Activated naive CD4-positive, alpha-beta T cell treated with anti-CD3 and anti-CD28 coated beads for 36 hours (primary cell): ENCODE results near the gene ZNF577. TPM values are rescaled to one million over a fixed set of nuclear protein-coding genes. Genes with fewer than 3 reads are reported as not detected.
"Not testable (repeated sequence)": the region's sequence is repeated elsewhere in the genome, so short reads cannot be mapped to it uniquely, and the experiment has no call there.

Source experiments
- CTCF ChIA-PET: fragments of 350-600 bp; sonication (Branson Sonifier 250); formaldehyde crosslinking; loops from one replicate; lab custom pipeline; 2021; ENCODE audit warnings: antibody characterized with exemption; lab: Charles Lee
- DNase-seq: peaks from one replicate; pipeline ENCODE4 v3.0.0-alpha.2; 2020
- H3K27ac Mint-ChIP-seq: one replicate; pipeline ENCODE4 v1.8.0; 2021; ENCODE audit warnings: mild to moderate bottlenecking, mixed read lengths
- H3K27me3 Mint-ChIP-seq: one replicate; pipeline ENCODE4 v1.8.0; 2021; ENCODE audit warnings: low read depth, mixed read lengths
- H3K36me3 Mint-ChIP-seq: one replicate; pipeline ENCODE4 v1.8.0; 2021; ENCODE audit warnings: low read depth, mixed read lengths
- H3K4me1 Mint-ChIP-seq: one replicate; pipeline ENCODE4 v1.8.0; 2021; ENCODE audit warnings: low read depth, mixed read lengths
- H3K4me3 Mint-ChIP-seq: one replicate; pipeline ENCODE4 v1.8.0; 2021; ENCODE audit warnings: mild to moderate bottlenecking, moderate library complexity, mixed read lengths
- H3K9me3 Mint-ChIP-seq: one replicate; pipeline ENCODE4 v1.8.0; 2021; ENCODE audit warnings: mixed read lengths
- intact Hi-C: fragments of 100-400 bp; cut with micrococcal nuclease; formaldehyde crosslinking; loops from one replicate; pipeline ENCODE4 v1.15.1; 2023
- total RNA-seq, 2 experiments: library from RNA; stranded (reverse); gene quantifications; one replicate each; pipeline ENCODE4 v1.2.3, GENCODE V29; 2021

Gene ZNF577
- total RNA-seq = 1 to 10 TPM; 5.4 to 5.6 TPM

DNA sequence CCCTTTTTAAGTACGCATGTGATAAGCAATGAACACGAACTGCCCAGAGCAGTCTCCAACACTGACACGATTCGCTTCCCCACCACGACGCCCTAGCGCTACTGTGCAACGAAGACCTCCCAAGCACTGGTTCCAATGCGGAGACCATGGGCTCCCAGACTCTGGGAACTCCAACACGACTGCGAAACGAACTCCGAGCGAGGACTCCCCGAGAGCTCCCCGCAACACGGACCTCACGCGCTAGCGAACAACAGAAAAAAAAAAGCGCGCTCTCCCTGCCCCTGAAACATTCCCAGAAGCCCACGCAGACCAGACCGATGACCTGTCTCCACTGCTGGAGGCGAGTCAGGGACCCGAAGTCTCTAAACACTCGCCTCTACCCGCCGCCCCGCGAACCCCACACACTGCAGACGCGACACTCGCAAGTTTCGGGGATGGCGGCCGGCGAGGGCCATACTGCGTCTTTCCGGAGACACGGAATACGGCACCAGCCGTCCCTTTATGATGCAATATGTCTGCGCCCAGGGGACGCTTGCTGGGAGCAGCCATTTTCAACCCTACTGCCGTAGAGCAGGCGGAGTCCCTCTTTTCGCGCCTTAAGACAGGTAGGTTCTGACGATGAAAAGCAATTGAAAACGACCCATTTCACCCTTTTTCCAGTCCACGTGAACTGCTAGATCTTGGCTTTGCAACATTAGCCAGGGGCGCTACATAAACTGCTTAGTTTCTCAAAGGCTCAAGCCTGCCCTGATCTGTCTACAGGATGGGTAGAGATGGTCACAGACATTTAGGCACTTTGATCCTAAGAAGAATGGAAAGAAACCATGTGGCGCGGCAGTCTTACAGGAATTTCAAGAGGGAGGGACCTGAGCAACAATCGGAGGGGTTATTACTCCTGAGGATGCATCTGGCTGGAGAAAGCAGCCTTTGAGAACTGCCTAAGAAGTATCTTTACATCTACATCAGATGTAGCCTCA is at the start of gene ZNF577:
Gene ZNF577, minus strand, starts transcription at position 430 of the 977 bp plus-strand sequence. CDS start 7,569 bp downstream, outside the sequence.
- CTCF ChIA-PET = no interaction called here
- no peaks in the 10 kb centered on the region for H3K27me3 Mint-ChIP-seq
- DNase-seq = peak; percentile 61
- intact Hi-C loops = loop anchor here (2.0 kb wide), 1 partner anchor 17 kb away; the partner anchor contains the start of gene ZNF649
- H3K36me3 Mint-ChIP-seq = peaks cover 86% of the 10 kb centered on the region
- H3K27ac Mint-ChIP-seq = peak within 1 kb of the TSS; percentile 13
- H3K4me1 Mint-ChIP-seq = peaks cover 3% of the 10 kb centered on the region
- peak within 1 kb of the TSS; percentile 73 for H3K4me3 Mint-ChIP-seq
- H3K9me3 Mint-ChIP-seq = peaks cover 71% of the 10 kb centered on the region

DNA sequence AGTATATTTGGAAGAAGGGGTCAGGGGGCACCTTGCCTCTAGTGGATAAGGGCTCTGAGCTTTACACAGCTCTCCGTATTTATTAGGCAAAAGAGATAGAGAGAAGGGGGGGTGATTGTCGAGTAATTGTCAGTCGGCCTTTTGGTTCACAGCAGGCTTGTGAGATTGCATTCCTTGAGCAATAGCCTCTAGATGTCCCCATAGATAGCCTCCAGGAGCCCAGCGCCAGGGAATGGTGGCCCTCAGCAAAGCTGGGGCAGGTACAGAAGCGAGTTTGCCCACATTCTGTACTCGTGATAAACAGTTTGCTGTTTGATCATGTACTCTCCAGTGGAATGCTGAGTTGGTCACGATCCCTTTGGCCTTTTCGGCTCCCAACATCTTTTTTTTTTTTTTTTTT is 44.2 kb upstream of the ZNF577 start:
- peaks cover 40% of the 10 kb centered on the region for H3K9me3 Mint-ChIP-seq
- CTCF ChIA-PET = no interaction called here
- intact Hi-C loops = no loop called here

GRCh38 chr19:51927859-51928258 is 40.1 kb upstream of the ZNF577 start:
- Mint-ChIP-seq H3K4me1 (peaks cover 21% of the 10 kb centered on the region), H3K36me3 (peaks cover 62% of the 10 kb centered on the region), H3K27ac (peak overlapping the region; percentile 96), H3K9me3 (peaks cover 49% of the 10 kb centered on the region), H3K4me3 (peak overlapping the region; percentile 96), H3K27me3 (no peaks in the 10 kb centered on the region)
- intact Hi-C loops = loop anchor here (1.0 to 10.0 kb wide), 6 partner anchors 23 to 307 kb away; partner anchors contain the start of genes ZNF350, ZNF432, ZNF615 and ZNF649
- DNase-seq = no peak
- CTCF ChIA-PET = no interaction called here

More for the DNA sequence above, 44.2 kb upstream of the ZNF577 start:
- no peak overlapping the region for H3K27ac Mint-ChIP-seq
- H3K36me3 Mint-ChIP-seq = peaks cover 78% of the 10 kb centered on the region
- no peak for DNase-seq
- peaks cover 12% of the 10 kb centered on the region for H3K4me1 Mint-ChIP-seq
- H3K27me3 Mint-ChIP-seq = no peaks in the 10 kb centered on the region
- no peak overlapping the region for H3K4me3 Mint-ChIP-seq

DNA sequence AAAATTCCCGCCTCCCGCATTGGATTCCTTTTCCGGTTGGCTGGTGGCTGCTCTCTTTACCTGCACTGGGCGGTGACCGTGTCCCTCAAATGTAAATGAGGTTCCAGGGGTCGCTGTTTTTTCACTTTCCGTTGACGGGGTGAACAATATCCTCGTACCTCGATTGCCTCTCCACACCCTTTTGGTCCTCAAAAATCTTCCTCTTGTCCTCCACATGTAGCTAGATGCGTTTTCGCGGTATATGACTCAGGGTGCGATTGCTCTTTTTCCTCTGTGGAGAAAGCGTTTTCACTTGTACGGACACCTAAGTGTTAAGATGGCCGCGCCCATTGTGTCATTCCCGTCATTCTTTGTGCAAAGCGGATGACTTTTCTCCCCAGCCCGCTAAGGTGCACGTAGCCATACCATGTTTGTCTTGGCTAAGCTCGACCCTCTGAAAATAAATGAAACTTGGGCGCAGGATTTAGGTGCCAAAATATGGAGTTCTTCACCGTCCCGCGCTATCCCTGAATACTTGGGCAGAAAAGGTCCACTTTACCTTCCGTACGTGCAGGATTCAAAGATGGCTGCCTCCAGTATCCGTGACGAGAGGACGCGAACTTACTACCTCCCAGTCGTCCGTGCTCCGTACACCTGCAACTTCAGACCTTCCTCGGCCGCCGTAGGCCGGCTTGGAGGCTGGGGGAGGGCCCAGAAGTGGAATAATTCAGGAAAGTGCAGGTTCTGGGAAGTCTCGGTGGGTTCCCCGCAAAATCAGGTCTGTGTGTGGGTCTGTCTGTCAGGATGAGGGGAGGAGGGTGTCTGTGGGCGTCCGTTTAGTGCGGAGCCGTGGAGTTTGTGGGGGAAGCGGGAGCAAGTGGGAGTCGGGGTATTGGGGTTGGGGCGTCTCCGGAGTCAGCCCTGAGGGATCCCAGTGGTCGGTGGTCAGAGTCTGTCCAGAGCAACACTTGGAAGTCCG is 39.3 kb upstream of the ZNF577 start, which contains the start of gene ZNF613:
Gene ZNF613, plus strand, starts transcription at position 689 of the 958 bp plus-strand sequence. CDS start 8,749 bp downstream, outside the sequence.
- Mint-ChIP-seq H3K9me3 (peaks cover 52% of the 10 kb centered on the region), H3K36me3 (peaks cover 57% of the 10 kb centered on the region), H3K4me3 (peak within 1 kb of the TSS; percentile 96), H3K27me3 (no peaks in the 10 kb centered on the region), H3K27ac (peak within 1 kb of the TSS; percentile 96), H3K4me1 (peaks cover 21% of the 10 kb centered on the region)
- intact Hi-C loops = loop anchor here (1.0 to 10.0 kb wide), 6 partner anchors 22 to 308 kb away; partner anchors contain the start of genes ZNF350, ZNF432, ZNF615 and ZNF649
- CTCF ChIA-PET = no interaction called here
- peak; percentile 91 for DNase-seq

DNA sequence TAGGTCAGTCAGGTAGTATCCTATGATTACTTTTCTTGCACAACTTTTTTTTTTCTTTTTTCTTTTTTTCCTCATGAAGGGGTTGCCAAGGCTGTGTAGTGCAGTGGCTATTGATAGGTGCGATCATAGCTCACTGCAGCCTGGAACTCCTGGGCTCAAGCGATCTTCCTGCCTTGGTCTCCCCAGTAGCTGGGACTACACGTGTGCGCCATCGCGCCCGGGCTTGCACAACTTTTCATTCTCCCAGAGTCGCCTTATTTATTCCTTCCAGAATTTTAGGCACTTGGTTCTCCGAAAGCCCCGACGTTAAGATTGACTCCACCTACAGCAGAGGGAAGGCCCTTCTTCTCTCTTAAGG is 38.7 kb upstream of the ZNF577 start:
- DNase-seq = no peak
- CTCF ChIA-PET = interaction anchor here (0.7 kb wide), 1 partner anchor 170 kb away, joined by 3 read pairs; no protein-coding TSS in a partner anchor
- Mint-ChIP-seq H3K27ac (peak overlapping the region; percentile 96), H3K36me3 (peaks cover 53% of the 10 kb centered on the region), H3K9me3 (peaks cover 53% of the 10 kb centered on the region), H3K4me1 (peaks cover 21% of the 10 kb centered on the region), H3K4me3 (peak overlapping the region; percentile 96), H3K27me3 (no peaks in the 10 kb centered on the region)
- intact Hi-C loops = loop anchor here (2.0 to 10.0 kb wide), 3 partner anchors 121 to 308 kb away; partner anchors contain the start of genes ZNF432 and ZNF841

DNA sequence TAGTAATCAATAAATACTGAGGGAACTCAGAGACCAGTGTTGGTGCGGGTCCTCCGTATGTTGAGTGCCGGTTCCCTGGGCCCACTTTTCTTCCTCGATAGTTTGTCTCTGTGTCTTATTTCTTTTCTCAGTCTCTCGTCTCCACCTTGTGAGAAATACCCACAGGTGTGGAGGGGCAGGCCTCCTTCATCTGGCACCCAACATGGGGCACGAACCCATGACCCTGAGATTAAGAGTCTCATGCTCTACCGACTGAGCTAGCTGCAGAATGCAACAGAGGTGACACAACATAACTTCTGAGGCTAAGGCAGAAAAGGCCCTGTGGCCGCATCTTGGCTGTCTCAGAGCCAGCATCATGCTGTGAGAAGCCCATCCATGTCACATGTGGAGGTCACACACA is 34.2 kb upstream of the ZNF577 start:
- intact Hi-C loops = loop anchor here (10.0 kb wide), 1 partner anchor 313 kb away; no protein-coding TSS in a partner anchor
- no peak overlapping the region for H3K4me3 Mint-ChIP-seq
- H3K9me3 Mint-ChIP-seq = peaks cover 68% of the 10 kb centered on the region
- H3K4me1 Mint-ChIP-seq = peaks cover 8% of the 10 kb centered on the region
- H3K27me3 Mint-ChIP-seq = no peaks in the 10 kb centered on the region
- H3K36me3 Mint-ChIP-seq = peaks cover 29% of the 10 kb centered on the region
- no peak for DNase-seq
- H3K27ac Mint-ChIP-seq = no peak overlapping the region
- CTCF ChIA-PET = no interaction called here

- H3K27ac Mint-ChIP-seq = no peak overlapping the region
- DNase-seq = no peak
- H3K36me3 Mint-ChIP-seq = peaks cover 31% of the 10 kb centered on the region
- intact Hi-C loops = loop anchor here (10.0 kb wide), 1 partner anchor 315 kb away; no protein-coding TSS in a partner anchor
- no peaks in the 10 kb centered on the region for H3K4me1 Mint-ChIP-seq
- H3K9me3 Mint-ChIP-seq = peaks cover 72% of the 10 kb centered on the region
- H3K4me3 Mint-ChIP-seq = no peak overlapping the region
- H3K27me3 Mint-ChIP-seq = no peaks in the 10 kb centered on the region
- CTCF ChIA-PET = no interaction called here
These were observed 31.9 kb upstream of the ZNF577 start for GRCh38 chr19:51919606-51920005.

DNA sequence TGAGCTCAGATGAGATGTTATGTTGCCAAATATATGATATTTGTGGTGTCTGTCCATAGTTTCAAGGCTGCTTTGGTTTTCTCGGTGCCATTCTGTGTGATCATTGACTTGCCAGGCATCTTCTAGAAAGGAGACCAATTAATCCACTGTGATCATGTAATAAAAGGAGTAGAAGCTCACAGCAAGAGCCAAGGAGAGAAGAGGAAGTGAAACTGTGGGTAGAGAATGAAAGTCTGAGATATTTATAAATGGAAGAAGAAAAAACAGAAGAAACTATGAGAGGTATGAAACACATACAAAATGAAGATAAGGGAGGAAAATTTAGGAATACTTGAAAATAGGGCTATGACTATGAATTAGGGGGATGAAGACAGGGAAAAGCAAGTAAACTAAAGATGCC is 28.4 kb upstream of the ZNF577 start:
- no peak overlapping the region for H3K27ac Mint-ChIP-seq
- peaks cover 63% of the 10 kb centered on the region for H3K9me3 Mint-ChIP-seq
- H3K4me3 Mint-ChIP-seq = no peak overlapping the region
- no peaks in the 10 kb centered on the region for H3K27me3 Mint-ChIP-seq
- H3K4me1 Mint-ChIP-seq = no peaks in the 10 kb centered on the region
- no peak for DNase-seq
- CTCF ChIA-PET = no interaction called here
- intact Hi-C loops = no loop called here
- H3K36me3 Mint-ChIP-seq = peaks cover 37% of the 10 kb centered on the region

DNA sequence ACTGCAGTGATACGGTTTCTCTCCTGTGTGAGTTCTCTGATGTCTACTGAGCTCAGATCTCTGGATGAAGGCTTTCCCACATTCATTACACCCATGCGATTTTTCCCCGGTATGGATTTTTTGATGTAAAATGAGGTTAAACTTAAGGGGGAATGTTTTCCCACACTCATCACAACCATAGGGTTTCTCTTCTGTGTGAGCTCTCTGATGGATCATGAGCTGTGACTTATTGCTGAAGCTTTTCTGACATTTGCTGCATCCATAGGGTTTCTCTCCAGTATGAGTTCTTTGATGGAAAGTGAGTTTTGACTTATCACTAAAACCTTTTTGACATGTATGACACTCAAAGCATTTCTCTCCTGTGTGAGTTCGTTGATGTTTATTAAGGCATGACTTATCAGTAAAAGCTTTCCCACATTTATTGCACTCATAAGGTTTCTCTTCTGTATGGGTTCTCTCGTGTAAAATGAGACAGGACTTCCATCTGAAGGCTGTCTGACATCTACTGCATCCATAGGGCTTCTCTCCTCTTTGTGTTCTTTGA is 27.6 kb upstream of the ZNF577 start:
- Mint-ChIP-seq H3K4me1 (no peaks in the 10 kb centered on the region), H3K9me3 (peaks cover 57% of the 10 kb centered on the region), H3K27me3 (no peaks in the 10 kb centered on the region), H3K27ac (no peak overlapping the region), H3K36me3 (peaks cover 38% of the 10 kb centered on the region), H3K4me3 (no peak overlapping the region)
- DNase-seq = no peak
- CTCF ChIA-PET = no interaction called here
- intact Hi-C loops = no loop called here

DNA sequence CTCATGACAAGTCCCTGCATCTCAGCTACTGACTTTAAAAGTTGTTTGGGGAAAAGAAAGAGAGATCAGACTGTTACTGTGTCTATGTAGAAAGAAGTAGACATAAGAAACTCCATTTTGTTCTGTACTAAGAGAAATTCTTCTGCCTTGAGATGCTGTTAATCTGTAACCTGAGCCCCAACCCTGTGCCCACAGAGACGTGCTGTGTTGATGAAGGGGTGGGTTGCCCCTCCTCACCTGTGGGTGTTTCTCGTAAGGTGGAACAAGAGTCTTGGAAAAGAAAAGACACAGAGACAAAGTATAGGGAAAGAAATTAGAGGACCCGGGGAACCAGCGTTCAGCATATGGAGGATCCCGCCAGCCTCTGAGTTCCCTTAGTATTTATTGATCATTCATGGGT is 20.2 kb upstream of the ZNF577 start:
- intact Hi-C loops = loop anchor here (5.0 kb wide), 1 partner anchor 139 kb away; the partner anchor contains the start of gene ZNF432
- H3K27ac Mint-ChIP-seq, CTCF ChIA-PET, H3K4me3 Mint-ChIP-seq, DNase-seq: not testable (repeated sequence)
- Mint-ChIP-seq H3K4me1 (peaks cover 15% of the 10 kb centered on the region), H3K27me3 (peaks cover 22% of the 10 kb centered on the region), H3K9me3 (peaks cover 48% of the 10 kb centered on the region), H3K36me3 (peaks cover 58% of the 10 kb centered on the region)

GRCh38 chr19:51906108-51906507 is 18.4 kb upstream of the ZNF577 start:
- peaks cover 19% of the 10 kb centered on the region for H3K4me1 Mint-ChIP-seq
- intact Hi-C loops = loop anchor here (5.0 kb wide), 1 partner anchor 141 kb away; the partner anchor contains the start of gene ZNF432
- CTCF ChIA-PET, H3K27ac Mint-ChIP-seq, DNase-seq, H3K4me3 Mint-ChIP-seq: not testable (repeated sequence)
- H3K9me3 Mint-ChIP-seq = peaks cover 52% of the 10 kb centered on the region
- peaks cover 22% of the 10 kb centered on the region for H3K27me3 Mint-ChIP-seq
- peaks cover 66% of the 10 kb centered on the region for H3K36me3 Mint-ChIP-seq
